ENCODE measurements around the gene BIRC3. TPM values are rescaled to one million over a fixed set of nuclear protein-coding genes. Genes with fewer than 3 reads are reported as not detected.
"Not testable (repeated sequence)": the region's sequence is repeated elsewhere in the genome, so short reads cannot be mapped to it uniquely, and the experiment has no call there.

The BIRC3 gene
- polyA plus RNA-seq, 10 donors = 0.64 to 6.2 (median 0.98) TPM

- not testable (repeated sequence) for DNase-seq
These were observed 57.5 kb downstream of the BIRC3 start for GRCh38 chr11:102374633-102375424.

- no peak for DNase-seq
These were observed 58.6 kb downstream of the BIRC3 start for GRCh38 chr11:102375720-102376399.

- no peak for DNase-seq
These were observed 60.6 kb downstream of the BIRC3 start for GRCh38 chr11:102377891-102378290.

GRCh38 chr11:102378818-102379217 is 61.5 kb downstream of the BIRC3 start:
- DNase-seq = no peak

GRCh38 chr11:102382384-102382783 is 65.1 kb downstream of the BIRC3 start:
- no peak for DNase-seq

- DNase-seq = no peak
These were observed 66.6 kb downstream of the BIRC3 start for GRCh38 chr11:102383839-102384238.

- DNase-seq = no peak
These were observed 67.3 kb downstream of the BIRC3 start for GRCh38 chr11:102384419-102385079.

GRCh38 chr11:102385085-102386007 is 68.1 kb downstream of the BIRC3 start:
- DNase-seq = no peak

GRCh38 chr11:102386136-102386734 is 69.0 kb downstream of the BIRC3 start:
- no peak for DNase-seq

- DNase-seq = no peak
These were observed 69.9 kb downstream of the BIRC3 start for GRCh38 chr11:102387043-102387781.

Other genes starting within 250 kb of the BIRC3 start
- 10 to 100 TPM; 64.4 to 99.7 (median 76.7) TPM for gene YAP1, start 207.0 kb upstream of the BIRC3 start, polyA plus RNA-seq (ENCODE audit: insufficient read length in 10 of 10)
- 10 to 100 TPM; 40.6 to 51.5 (median 47.2) TPM for gene BIRC2, start 29.7 kb downstream of the BIRC3 start, polyA plus RNA-seq (ENCODE audit: insufficient read length in 10 of 10)
- 100 to 1,000 TPM; 137 to 199 (median 181) TPM for gene TMEM123, start 135.3 kb downstream of the BIRC3 start, polyA plus RNA-seq (ENCODE audit: insufficient read length in 10 of 10)
- not detected for gene MMP7, start 213.3 kb downstream of the BIRC3 start, polyA plus RNA-seq (ENCODE audit: insufficient read length in 10 of 10)

Data from muscle of back (tissue), 11 donors.